ELR (cell line): Measurements from ENCODE around the gene ZFHX3.

ENCODE experiments used
- DNase-seq: peaks from one replicate; pipeline ENCODE4 v3.0.0-alpha.2; 2015; ENCODE audit warnings: low read depth

ZFHX3 gene

DNA sequence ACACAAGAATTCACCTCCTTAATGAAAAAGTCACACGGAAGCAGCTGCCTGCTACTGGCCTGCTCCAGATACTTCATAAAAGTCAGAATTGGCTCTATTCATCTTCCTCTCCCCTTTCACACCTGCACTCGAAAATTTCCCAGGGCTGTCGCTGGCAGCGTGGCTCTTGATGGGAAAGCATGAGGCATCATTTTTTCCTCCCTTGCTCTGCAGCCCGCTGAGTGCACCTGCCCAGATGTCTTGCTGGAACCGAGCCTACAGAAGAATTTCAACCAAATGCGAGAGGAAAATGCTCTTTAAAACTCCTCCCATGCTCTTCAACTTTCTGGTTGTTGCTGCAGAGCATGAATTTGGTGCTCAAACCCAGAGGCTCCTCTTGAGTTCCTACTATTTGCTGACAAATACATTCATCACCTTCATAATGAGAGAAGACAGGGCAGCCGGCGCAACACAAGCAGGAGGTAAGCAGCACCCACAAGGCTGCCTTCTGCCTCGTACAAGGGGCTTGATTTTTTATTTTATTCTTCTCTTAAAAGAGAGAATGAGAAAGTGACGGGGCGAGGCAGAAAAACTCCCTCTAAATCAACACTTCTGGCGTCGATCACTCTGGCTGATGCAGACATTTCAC lies 146.8 kb downstream of the ZFHX3 start:
- DNase-seq = no peak

DNA sequence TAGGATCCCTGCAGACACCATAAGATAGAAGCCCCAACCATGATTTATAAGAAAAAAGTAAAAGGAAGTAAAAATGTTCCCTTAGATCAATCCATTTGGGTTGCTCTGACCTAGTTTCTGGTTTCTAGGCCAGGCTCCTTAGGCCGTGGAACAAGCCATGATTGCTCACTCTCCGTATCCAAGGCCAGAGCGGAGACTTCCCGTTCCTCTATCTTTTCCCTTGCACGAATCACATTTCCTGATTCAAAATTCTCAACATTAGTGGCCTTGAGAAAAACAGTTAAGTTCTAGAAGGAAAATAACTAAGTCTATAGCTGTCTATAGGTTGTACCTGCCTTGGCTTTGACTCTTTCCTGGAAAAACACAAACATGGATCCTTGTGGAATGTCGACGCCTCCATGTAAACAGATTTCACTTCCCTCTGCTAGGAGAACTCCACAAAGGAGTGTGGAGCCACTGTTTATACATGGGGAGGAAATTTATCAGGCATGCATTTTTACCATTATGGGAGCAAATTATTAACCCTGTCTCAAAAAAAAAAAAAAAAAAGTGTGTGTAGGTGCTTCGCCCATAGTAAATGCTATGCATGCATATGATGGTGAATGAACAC lies 149.6 kb downstream of the ZFHX3 start:
- DNase-seq = no peak

DNA sequence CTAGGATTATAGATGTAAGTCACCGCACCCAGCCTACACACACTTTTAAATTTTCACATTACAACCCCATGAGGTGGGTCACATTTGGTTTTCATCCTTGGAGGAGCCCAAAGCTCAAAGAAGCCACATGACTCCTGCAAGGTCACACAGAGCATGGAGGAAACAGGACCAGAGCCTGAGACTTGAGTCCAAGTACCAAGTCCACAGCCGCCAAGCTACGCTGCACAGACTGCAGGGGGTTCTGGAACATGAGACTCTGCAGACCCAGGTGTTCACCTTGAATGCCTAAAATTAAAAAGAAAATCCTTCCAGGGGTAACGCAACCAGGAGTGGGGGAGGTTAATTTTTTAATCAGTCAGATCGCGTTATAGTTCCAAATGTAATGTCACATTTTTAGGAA lies 150.2 kb downstream of the ZFHX3 start:
- no peak for DNase-seq

DNA sequence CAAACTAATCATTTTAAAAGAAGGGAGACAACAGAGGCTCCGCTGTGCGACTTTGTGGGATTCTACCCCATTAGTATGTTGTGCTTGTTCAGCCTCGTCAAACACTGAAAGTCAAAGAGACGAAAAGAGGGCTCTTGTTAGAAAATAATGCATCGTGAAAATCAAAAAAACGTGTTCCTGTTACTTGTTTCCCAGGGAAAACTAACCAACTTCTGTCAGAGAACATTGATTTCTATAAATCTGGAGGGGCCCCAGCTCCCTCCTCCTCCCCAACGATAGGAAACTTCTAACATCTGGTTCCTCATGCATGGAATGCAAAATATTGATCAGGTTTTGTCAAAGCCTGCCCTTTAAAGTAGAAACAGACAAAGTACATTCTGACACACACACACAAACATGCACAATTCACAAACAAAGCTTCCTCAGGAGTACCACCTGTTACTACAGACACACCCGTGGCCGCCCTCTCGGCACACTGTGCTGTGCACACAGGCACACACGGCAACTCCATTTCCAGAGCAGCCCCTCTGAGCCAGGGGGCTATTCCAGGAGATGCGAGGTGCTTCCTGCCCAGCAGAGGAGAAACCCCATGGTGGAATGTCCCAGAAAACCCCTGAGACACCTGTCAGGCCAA lies 151.3 kb downstream of the ZFHX3 start:
- no peak for DNase-seq

GRCh38 chr16:72895951-72896350 lies 152.0 kb downstream of the ZFHX3 start:
- DNase-seq = no peak

GRCh38 chr16:72894293-72895151 lies 153.4 kb downstream of the ZFHX3 start:
- no peak for DNase-seq

- no peak for DNase-seq
Observed at GRCh38 chr16:72891291-72892227, 156.4 kb downstream of the ZFHX3 start.

- no peak for DNase-seq
Observed at GRCh38 chr16:72890587-72890986, 157.3 kb downstream of the ZFHX3 start.

DNA sequence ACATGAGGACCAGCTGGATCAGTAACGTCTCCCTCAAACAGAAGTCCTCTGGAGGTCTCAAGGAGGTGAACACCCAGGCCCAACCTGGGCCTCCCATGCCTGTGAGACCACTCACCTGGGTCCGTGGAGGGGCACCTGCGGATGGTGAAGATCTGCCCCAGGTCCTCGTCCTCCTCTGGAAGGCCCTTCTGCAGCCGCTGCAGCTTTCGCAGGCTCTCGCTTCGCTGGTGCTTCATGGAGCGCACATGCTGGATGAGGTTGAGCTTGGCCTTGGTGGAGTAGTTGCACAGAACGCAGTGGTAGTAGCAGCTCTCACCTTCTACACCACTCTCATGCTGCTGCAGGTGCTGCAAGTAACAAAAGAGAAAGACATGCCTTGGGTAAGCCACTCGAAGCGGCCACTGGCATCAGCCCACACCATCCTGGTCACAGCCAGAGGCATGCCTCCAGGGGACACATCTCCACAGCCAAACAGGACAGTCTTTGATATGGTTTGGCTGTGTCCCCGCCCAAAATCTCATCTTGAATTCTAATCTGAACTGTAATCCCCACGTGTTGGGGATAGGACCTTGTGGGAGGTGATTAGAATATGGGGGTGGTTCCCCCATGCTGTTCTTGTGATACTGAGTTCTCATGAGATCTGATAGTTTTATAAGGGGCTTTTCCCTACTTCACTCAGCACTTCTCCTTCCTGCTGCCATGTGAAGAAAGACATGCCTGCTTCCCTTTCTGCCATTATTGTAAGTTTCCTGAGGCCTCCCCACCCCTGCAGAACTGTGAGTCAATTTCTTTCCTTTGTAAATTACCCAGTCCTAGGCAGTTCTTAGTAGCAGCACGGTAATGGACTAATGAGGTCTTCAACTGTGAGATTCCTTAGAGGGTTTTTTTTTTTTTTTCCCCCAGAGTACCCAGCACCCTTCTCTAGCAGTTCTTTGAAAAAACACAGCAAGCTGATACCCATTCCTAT lies 158.0 kb downstream of the ZFHX3 start:
- no peak for DNase-seq

DNA sequence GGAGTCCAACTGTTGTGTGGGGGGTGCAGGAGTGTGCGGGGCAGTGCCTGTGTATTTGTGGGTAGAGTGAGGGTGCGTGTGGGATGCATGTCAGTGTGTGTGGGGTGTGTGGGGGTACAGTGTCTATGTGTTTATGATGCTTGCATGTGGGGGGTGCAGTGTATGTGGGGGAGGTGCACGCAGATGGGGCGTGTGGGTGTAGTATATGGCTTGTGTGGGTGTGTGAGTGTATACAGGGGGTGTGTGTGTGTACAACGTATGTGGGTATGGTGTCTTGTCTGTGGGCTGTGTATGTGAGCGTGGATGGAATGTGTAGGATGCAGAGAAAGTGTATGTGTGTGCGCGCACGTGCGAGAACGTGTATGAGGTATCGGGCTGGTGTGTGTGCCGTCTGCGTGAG lies 160.4 kb downstream of the ZFHX3 start:
- no peak for DNase-seq

DNA sequence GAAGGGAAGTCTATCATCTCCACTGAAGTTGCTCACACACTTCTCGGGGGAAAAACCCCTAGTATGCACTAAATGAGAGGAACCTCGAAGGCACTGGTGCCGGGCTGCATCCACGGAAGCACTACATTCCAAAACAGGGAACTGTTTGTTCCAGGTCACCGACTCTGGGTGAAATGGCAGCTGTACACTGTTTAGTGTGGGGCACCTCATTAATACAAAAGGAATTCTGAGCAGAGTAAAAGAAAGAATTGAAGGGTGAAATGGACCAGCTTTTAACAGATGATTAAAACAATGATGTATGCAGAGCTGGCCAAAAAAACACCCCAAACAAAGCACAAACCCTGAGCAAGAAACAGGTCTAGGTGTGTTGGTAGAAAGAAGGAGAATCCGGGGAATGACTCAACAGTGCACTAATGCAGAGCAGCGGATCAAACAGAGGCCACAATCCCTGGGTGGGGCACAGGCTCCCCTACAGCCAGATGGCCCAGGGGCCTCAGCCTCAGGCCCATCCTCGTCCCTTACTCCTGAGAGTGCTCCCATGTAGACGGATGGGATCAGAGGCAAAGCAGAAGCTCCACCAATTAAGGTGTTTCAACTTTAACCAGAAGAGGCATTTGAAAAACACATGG lies 161.5 kb downstream of the ZFHX3 start:
- no peak for DNase-seq

GRCh38 chr16:72884573-72884972 lies 163.4 kb downstream of the ZFHX3 start:
- no peak for DNase-seq

- peak; percentile 52 for DNase-seq
Observed at GRCh38 chr16:72884037-72884436, 163.9 kb downstream of the ZFHX3 start.

DNA sequence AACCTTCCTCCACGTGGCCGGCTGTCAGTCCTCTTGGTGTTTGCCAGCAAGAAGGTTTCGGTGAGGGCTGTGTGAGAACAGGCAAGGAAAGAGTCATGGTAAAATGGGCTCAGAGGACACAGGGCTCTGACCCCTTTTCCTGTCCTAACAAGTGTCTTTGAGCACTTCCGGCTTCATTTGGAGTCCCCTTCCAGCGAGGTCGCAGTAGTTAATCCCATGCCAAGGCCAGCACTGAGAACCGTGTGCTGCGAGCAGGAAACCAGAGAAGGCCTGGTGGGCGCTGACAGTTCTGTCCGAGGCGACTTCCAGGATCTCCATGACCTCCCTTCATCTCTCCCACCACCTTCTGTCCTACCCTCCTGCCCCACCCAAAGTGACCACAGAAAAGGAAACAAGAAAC lies 168.1 kb downstream of the ZFHX3 start:
- DNase-seq = no peak

- peak; percentile 62 for DNase-seq
Observed at GRCh38 chr16:72878301-72879269, 169.3 kb downstream of the ZFHX3 start.

GRCh38 chr16:72877374-72878028 lies 170.4 kb downstream of the ZFHX3 start:
- DNase-seq = peak; percentile 98

DNA sequence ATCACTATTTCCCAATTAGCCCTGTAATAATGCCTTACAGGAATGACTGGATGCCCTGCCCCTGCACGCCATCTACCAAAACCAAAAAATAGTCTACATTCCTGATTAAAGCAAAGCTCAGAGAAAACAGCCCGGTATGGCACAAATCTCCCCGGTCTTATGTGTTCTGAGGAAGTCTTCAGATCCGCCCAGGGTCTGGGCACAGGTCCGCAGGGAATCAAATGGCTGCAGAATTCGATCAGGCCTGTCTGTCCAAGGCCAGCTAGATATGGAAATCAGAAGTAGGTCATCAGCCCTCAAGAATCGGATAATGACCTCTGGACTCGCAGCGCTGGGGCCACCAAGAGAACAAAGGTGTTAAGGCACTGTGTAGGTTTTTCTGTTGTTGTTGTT lies 171.0 kb downstream of the ZFHX3 start:
- peak; percentile 46 for DNase-seq

DNA sequence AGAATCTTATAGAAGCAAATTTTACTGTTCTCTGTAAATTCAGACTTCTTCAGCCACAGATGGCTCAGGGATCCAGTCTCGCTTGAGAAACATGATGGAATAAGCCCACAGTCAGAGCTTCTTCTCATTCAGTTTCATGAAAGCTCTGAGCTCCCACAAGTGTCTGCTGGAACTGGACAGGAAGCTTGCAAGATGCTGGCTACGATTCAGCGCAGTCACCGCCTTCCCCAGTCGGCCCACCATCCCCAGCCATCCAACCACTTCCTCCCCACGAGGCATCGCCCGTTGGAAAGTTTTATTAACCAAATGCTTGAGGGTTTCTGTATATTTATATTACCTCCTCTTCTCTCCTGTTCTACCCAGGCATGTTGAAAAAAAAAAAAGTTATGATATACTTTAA lies 171.7 kb downstream of the ZFHX3 start:
- peak; percentile 90 for DNase-seq
